NT2/D1 (cell line): ENCODE measurements around the gene APBA2.

ENCODE experiments used
- DNase-seq: peaks from one replicate; pipeline ENCODE4 v3.0.0-alpha.2; 2011; ENCODE audit warnings: low read depth, low spot score
- H3K27me3 ChIP-seq: 2 replicates; pipeline ENCODE4 v1.6.0; 2011; ENCODE audit warnings: mild to moderate bottlenecking; ENCODE audit not compliant: insufficient read length, insufficient read depth
- H3K36me3 ChIP-seq: 2 replicates; pipeline ENCODE4 v1.6.1; 2011; ENCODE audit warnings: mild to moderate bottlenecking, low read length, mixed read lengths; ENCODE audit not compliant: insufficient read depth, insufficient read length
- H3K4me1 ChIP-seq: 2 replicates; pipeline ENCODE4 v1.5.1; 2011; ENCODE audit not compliant: insufficient read depth, insufficient read length
- H3K4me3 ChIP-seq: 2 replicates; pipeline ENCODE4 v1.5.1; 2011; ENCODE audit warnings: low read depth; ENCODE audit not compliant: insufficient read length
- H3K9ac ChIP-seq: 2 replicates; pipeline ENCODE4 v1.6.0; 2011; ENCODE audit warnings: low read depth; ENCODE audit not compliant: insufficient read length
- H3K9me3 ChIP-seq: 2 replicates; pipeline ENCODE4 v1.5.1; 2011; ENCODE audit warnings: mild to moderate bottlenecking, low read length; ENCODE audit not compliant: insufficient read depth
- SUZ12 ChIP-seq: IDR thresholded peaks from 2 replicates; pipeline ENCODE4 v1.6.1; 2011; ENCODE audit not compliant: insufficient read length, insufficient read depth; ENCODE audit errors: extremely low read depth
- YY1 ChIP-seq: IDR thresholded peaks from 2 replicates; pipeline ENCODE4 v1.6.1; 2011; ENCODE audit not compliant: insufficient read length, insufficient read depth
- ZNF274 ChIP-seq: IDR thresholded peaks from 2 replicates; pipeline ENCODE4 v1.6.1; 2011; ENCODE audit warnings: mild to moderate bottlenecking, low read depth, low read length

Gene APBA2

DNA sequence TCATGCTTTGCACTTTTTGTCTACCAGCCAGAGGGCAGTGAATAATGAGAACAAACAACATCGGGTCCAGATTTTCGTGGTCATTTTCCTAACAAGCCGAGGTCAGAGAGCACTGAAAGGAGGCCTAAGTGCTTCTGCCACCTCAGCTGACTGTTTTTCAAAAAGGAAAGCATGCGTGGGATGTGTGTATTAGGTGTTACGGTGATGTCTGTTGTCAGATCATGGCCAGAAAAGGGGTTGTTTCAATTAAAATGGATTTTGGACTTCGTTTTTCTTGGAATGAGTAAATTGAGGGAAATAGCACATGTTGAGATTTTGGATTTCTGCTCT, 99.5 kb downstream of the APBA2 start:
- Histone ChIP-seq H3K36me3 (no peaks in the 10 kb centered on the region), H3K4me1 (no peaks in the 10 kb centered on the region), H3K9ac (no peak overlapping the region), H3K4me3 (no peak overlapping the region), H3K9me3 (no peaks in the 10 kb centered on the region), H3K27me3 (no peaks in the 10 kb centered on the region)
- no peak for DNase-seq
- TF ChIP-seq ZNF274 (no peak), YY1 (no peak), SUZ12 (no peak)

DNA sequence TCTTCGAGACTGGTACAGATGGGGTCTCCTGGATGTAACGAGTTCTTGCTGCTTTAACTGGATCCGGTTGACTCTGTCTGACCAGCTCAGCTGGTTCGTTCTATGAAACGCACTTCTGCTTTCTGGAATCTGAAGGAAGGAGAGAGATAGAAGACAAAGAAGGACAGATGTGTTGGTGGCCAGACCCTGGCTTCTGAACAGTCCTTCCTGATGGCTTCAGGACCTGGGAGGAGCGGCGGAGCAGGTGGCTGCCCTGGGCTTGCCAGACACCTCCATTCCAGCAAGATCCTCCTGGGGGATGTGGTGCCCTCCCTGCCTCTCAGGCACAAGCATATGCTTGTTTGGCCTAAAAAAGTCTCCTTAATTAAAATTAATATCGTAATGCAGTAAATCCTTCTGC, 99.9 kb downstream of the APBA2 start:
- no peaks in the 10 kb centered on the region for H3K36me3 ChIP-seq
- no peak for DNase-seq
- no peak for TF ChIP-seq SUZ12
- TF ChIP-seq YY1: no peak
- no peak for TF ChIP-seq ZNF274
- H3K27me3 ChIP-seq: no peaks in the 10 kb centered on the region
- H3K9ac ChIP-seq: no peak overlapping the region
- no peaks in the 10 kb centered on the region for H3K4me1 ChIP-seq
- no peak overlapping the region for H3K4me3 ChIP-seq
- no peaks in the 10 kb centered on the region for H3K9me3 ChIP-seq

DNA sequence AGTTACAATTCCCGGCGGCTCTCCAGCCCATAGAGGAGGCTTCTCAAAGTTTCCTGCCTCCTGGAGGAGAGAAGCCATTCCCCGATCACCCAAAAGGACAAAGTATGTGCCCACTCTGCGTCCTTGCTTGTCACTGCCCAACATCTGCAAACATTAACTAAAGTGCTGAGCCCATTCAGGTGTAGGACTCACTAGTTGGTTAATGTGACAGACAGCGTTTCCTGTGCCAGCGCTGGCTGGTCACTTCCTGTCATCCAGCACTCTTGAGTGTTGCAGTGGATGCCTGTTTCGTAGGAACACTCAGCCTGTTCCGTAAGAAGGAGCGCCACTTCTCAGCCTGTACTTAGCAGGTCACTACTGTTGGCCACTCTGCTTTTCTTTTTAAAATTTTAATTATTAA, 100.3 kb downstream of the APBA2 start:
- Histone ChIP-seq H3K9me3 (no peaks in the 10 kb centered on the region), H3K27me3 (no peaks in the 10 kb centered on the region), H3K4me3 (no peak overlapping the region), H3K9ac (no peak overlapping the region), H3K4me1 (no peaks in the 10 kb centered on the region), H3K36me3 (no peaks in the 10 kb centered on the region)
- TF ChIP-seq SUZ12: no peak
- no peak for TF ChIP-seq YY1
- no peak for TF ChIP-seq ZNF274
- DNase-seq: no peak

DNA sequence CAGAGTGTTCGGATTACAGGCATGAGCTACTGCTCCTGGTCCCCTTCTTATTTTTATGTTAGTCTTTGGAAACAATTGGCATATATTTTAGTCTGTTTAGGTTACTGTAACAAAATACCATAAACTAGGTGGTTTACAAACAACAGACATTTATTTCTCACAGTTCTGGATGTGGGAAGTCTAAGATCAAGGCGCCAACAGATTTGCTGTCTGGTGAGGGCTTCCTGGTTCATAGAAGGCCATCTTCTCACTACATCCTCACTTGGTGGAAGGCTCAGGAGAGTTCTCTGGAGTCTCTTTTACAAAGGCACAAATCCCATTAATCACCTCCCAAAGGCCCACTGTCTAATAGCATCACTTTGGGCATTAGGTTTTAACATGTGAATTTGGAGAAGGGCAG, 101.0 kb downstream of the APBA2 start:
- no peak overlapping the region for H3K9ac ChIP-seq
- H3K27me3 ChIP-seq: no peaks in the 10 kb centered on the region
- no peaks in the 10 kb centered on the region for H3K4me1 ChIP-seq
- H3K36me3 ChIP-seq: no peaks in the 10 kb centered on the region
- H3K4me3 ChIP-seq: no peak overlapping the region
- no peak for DNase-seq
- TF ChIP-seq ZNF274: no peak
- TF ChIP-seq YY1: no peak
- TF ChIP-seq SUZ12: no peak
- no peaks in the 10 kb centered on the region for H3K9me3 ChIP-seq

DNA sequence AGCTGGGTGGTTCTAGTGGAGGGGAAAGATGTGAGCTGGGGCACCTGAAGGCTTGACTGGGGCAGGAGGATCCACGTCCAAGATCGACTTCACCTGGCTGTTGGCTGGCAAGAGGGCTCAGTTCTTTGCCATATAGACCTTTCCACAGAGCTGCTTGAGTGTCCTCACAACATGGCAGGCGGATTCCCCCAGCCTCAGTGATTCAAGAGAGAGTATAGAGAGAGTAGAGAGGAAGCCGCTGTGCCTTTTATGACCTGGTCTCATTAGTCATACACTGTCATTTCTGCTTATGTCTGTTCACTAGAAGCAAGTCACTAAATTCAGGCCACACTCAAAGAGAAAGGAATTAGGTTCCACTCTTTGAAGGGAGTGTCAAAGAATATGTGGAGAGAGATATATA, 101.6 kb downstream of the APBA2 start:
- H3K36me3 ChIP-seq: no peaks in the 10 kb centered on the region
- no peak overlapping the region for H3K4me3 ChIP-seq
- TF ChIP-seq SUZ12 (no peak), ZNF274 (no peak), YY1 (no peak)
- H3K27me3 ChIP-seq: no peaks in the 10 kb centered on the region
- H3K4me1 ChIP-seq: no peaks in the 10 kb centered on the region
- H3K9ac ChIP-seq: no peak overlapping the region
- DNase-seq: no peak
- no peaks in the 10 kb centered on the region for H3K9me3 ChIP-seq

DNA sequence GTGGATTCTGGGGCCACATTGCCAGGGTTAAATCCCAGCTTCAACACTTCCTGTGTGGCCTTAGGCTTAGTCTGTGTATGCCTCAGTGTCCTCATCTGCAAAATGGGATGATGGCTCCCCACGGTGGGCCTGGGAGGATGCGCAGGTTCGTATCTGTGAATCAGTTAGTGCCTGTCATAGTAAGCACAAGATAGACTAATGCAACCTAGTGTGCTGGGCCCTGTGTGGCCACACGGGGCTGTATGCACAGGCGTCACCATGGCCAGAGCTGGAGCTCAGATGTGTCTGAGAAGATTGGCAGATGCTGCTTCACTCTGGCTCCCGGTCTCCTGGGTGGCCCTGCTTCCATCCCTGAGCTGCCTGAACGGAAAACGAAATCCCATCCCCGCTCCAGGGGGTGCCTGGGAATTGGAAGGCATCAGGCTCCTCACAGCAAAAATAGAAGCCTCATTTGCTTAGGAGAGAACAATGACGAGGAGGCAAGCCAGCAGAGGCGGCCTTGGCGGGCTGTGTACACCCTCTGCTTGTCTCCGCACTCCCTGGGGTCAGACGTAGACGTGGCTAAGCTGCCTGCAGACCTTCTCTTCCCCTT, 103.6 kb downstream of the APBA2 start:
- Histone ChIP-seq H3K4me1 (peaks cover 5% of the 10 kb centered on the region), H3K36me3 (no peaks in the 10 kb centered on the region), H3K4me3 (no peak overlapping the region), H3K9ac (no peak overlapping the region), H3K9me3 (no peaks in the 10 kb centered on the region), H3K27me3 (no peaks in the 10 kb centered on the region)
- DNase-seq: no peak
- TF ChIP-seq YY1 (no peak), ZNF274 (no peak), SUZ12 (no peak)

DNA sequence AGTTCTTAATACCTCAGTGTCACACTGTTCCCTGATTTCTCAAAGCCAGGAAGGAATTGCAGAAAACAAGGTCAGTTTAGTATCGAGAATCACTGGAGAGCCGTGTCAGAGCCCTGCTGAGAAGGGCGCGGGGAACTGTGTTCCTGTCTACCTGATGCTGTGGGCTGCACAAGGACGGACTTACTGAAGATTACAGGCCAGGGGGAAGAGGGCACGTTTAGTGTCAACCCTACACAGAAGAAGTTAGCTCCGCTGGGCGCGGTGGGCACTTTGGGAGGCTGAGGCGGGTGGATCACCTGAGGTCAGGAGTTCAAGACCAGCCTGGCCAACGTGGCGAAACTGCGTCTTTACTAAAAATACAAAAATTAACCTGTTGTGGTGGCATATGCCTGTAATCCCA, 104.1 kb downstream of the APBA2 start:
- H3K36me3 ChIP-seq: no peaks in the 10 kb centered on the region
- no peak for TF ChIP-seq ZNF274
- TF ChIP-seq YY1: no peak
- TF ChIP-seq SUZ12: no peak
- no peaks in the 10 kb centered on the region for H3K9me3 ChIP-seq
- no peak overlapping the region for H3K4me3 ChIP-seq
- H3K27me3 ChIP-seq: no peaks in the 10 kb centered on the region
- DNase-seq: no peak
- peak overlapping the region; percentile 4 for H3K9ac ChIP-seq
- peaks cover 5% of the 10 kb centered on the region for H3K4me1 ChIP-seq

DNA sequence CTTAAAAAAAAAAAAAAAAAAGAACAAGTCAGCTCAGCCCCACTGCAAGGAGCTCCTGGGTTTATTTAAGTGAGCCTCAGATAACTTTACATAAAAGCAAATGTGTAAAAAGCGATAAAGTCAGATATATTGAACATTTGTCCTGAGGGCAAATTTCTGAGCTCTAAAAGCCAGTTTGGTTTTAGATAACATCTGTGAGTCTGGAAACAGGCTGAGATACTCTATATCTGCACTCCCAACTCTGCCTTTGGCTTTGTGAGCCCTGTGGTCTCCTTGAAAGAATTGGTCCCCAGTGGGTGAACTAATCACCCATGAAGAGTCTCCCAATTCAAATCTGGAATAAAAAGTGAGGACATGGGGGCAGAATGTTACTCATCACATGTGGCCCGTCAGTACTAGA, 104.6 kb downstream of the APBA2 start:
- Histone ChIP-seq H3K4me1 (peaks cover 5% of the 10 kb centered on the region), H3K36me3 (no peaks in the 10 kb centered on the region), H3K4me3 (no peak overlapping the region), H3K27me3 (no peaks in the 10 kb centered on the region), H3K9me3 (no peaks in the 10 kb centered on the region), H3K9ac (no peak overlapping the region)
- DNase-seq: no peak
- TF ChIP-seq ZNF274 (no peak), YY1 (no peak), SUZ12 (no peak)
